Measurements from ENCODE around the gene TIPARP.

GRCh38 chr3:156682501-156682900 lies 8.1 kb downstream of the TIPARP start:
- no peak for TF ChIP-seq GATA2 (IDR thresholded peaks at IDR 0.05; ENCODE audit: low read depth, low read length)
- TF ChIP-seq GATA3 (IDR thresholded peaks at IDR 0.05; ENCODE audit: low read depth, low read length), result no peak
